Activated CD8-positive, alpha-beta memory T cell treated with anti-CD3 and anti-CD28 coated beads, Interleukin-2, amount 10 ng/mL, durations not matched to agents 7 days and 5 days (primary cell): Measurements from ENCODE around the gene BRME1. TPM values are rescaled to one million over a fixed set of nuclear protein-coding genes. Genes with fewer than 3 reads are reported as not detected.
A peak's percentile ranks its signal among the peaks of the same experiment; 100 is the strongest.

Experiments
- ATAC-seq: fragments of 150-1000 bp; cut with Tn5 transposase; one replicate; pipeline ENCODE4 v1.10.0; 2021; ENCODE audit warnings: moderate library complexity
- CTCF ChIA-PET: fragments of 350-600 bp; sonication (Branson Sonifier 250); formaldehyde crosslinking; loops from one replicate; lab custom pipeline; 2021; ENCODE audit warnings: antibody characterized with exemption; lab: Charles Lee
- DNase-seq: peaks from one replicate; pipeline ENCODE4 v3.0.0-alpha.2; 2020
- H3K27ac Mint-ChIP-seq: one replicate; pipeline ENCODE4 v1.8.0; 2021; ENCODE audit warnings: mild to moderate bottlenecking, mixed read lengths
- H3K27me3 Mint-ChIP-seq: one replicate; pipeline ENCODE4 v1.8.0; 2021; ENCODE audit warnings: mixed read lengths
- H3K36me3 Mint-ChIP-seq: one replicate; pipeline ENCODE4 v1.8.0; 2021; ENCODE audit warnings: mild to moderate bottlenecking, mixed read lengths
- H3K4me1 Mint-ChIP-seq: one replicate; pipeline ENCODE4 v1.8.0; 2021; ENCODE audit warnings: mixed read lengths
- H3K4me3 Mint-ChIP-seq: one replicate; pipeline ENCODE4 v1.8.0; 2021; ENCODE audit warnings: mild to moderate bottlenecking, moderate library complexity, mixed read lengths
- H3K9me3 Mint-ChIP-seq: one replicate; pipeline ENCODE4 v1.8.0; 2022; ENCODE audit warnings: low read depth, mixed read lengths
- microRNA-seq: library from miRNA; unstranded; fragments of <30 nt; microRNA quantifications from one replicate; pipeline ENCODE4 v1.2.0, GENCODE V29; 2022
- total RNA-seq, 2 experiments: library from RNA; stranded (reverse); gene quantifications; one replicate each; pipeline ENCODE4 v1.2.3, GENCODE V29; 2021

The BRME1 gene
- total RNA-seq, 2 experiments from 2014 or later = 4.1 to 4.4 TPM

- H3K9me3 Mint-ChIP-seq = no peaks in the 10 kb centered on the region
- DNase-seq (peak; percentile 95), ATAC-seq (peak; percentile 78)
- H3K4me1 Mint-ChIP-seq = peaks cover 45% of the 10 kb centered on the region
- peak overlapping the region; percentile 73 for H3K4me3 Mint-ChIP-seq
- no peaks in the 10 kb centered on the region for H3K27me3 Mint-ChIP-seq
- peak overlapping the region; percentile 84 for H3K27ac Mint-ChIP-seq
- peaks cover 37% of the 10 kb centered on the region for H3K36me3 Mint-ChIP-seq
- CTCF ChIA-PET = interaction anchor here (1.0 to 1.4 kb wide), 4 partner anchors 13 to 49 kb away, joined by 4 to 7 read pairs (median 4); no protein-coding TSS in a partner anchor
Measured at GRCh38 chr19:13833330-13834243, 72.3 kb downstream of the BRME1 start.

Small RNA genes lying within 50 kb of the gene (microRNA-seq; reads per million reads assigned to microRNA genes)
- 1,333 reads per million, percentile 85 among the genes with 10 or more reads in this experiment for gene MIR181C
- gene MIR181D = 1,547 reads per million, percentile 87 among the genes with 10 or more reads in this experiment

Other genes starting within 250 kb of the BRME1 start
- gene MRI1, start 141.6 kb downstream of the BRME1 start, total RNA-seq = 10 to 100 TPM; 51.7 to 59.3 TPM
- 10 to 100 TPM; 77.7 to 94.0 TPM for gene C19orf53, start 131.7 kb downstream of the BRME1 start, total RNA-seq
- 1 to 10 TPM; 8.1 to 8.4 TPM for gene ZSWIM4, start 110.7 kb downstream of the BRME1 start, total RNA-seq
- gene NANOS3, start 29.0 kb downstream of the BRME1 start, total RNA-seq = 1 to 10 TPM; 1.1 to 2.8 TPM
- 10 to 100 TPM; 34.0 to 35.1 TPM for gene CC2D1A, start 84 bp upstream of the BRME1 start, total RNA-seq
- gene PODNL1, start 32.3 kb upstream of the BRME1 start, total RNA-seq = under 1 TPM; 0.29 to 0.47 TPM
- gene DCAF15, start 46.4 kb upstream of the BRME1 start, total RNA-seq = 10 to 100 TPM; 82.5 to 94.3 TPM
- gene RFX1, start 100.2 kb upstream of the BRME1 start, total RNA-seq = 10 to 100 TPM; 16.0 to 17.8 TPM
- gene RLN3, start 122.0 kb upstream of the BRME1 start, total RNA-seq = not detected
- 10 to 100 TPM; 29.7 to 60.3 TPM for gene IL27RA, start 125.6 kb upstream of the BRME1 start, total RNA-seq
- gene PALM3, start 156.0 kb upstream of the BRME1 start, total RNA-seq = not detected
- 1 to 10 TPM; 1.4 to 2.4 TPM for gene MISP3, start 166.7 kb upstream of the BRME1 start, total RNA-seq
- not detected for gene C19orf67, start 179.7 kb upstream of the BRME1 start, total RNA-seq
- gene SAMD1, start 184.6 kb upstream of the BRME1 start, total RNA-seq = 10 to 100 TPM; 60.4 to 81.9 TPM
- gene PRKACA, start 211.6 kb upstream of the BRME1 start, total RNA-seq = 10 to 100 TPM; 42.3 to 65.4 TPM
- 100 to 1,000 TPM; 117 to 124 TPM for gene ASF1B, start 230.5 kb upstream of the BRME1 start, total RNA-seq